ACHN (cell line): ENCODE data around the gene ESD.

Experiments used
- DNase-seq: peaks from one replicate; pipeline ENCODE4 v3.0.0-alpha.2; 2015
- in situ Hi-C: cut with HindIII; loops from 2 replicates; pipeline ENCODE4 v1.10.0; 2017; ENCODE audit warnings: low sequenced_read_pairs, low pct_ligation_motif_present, low pct_unique_long_range_greater_than_20kb

ESD gene

DNA sequence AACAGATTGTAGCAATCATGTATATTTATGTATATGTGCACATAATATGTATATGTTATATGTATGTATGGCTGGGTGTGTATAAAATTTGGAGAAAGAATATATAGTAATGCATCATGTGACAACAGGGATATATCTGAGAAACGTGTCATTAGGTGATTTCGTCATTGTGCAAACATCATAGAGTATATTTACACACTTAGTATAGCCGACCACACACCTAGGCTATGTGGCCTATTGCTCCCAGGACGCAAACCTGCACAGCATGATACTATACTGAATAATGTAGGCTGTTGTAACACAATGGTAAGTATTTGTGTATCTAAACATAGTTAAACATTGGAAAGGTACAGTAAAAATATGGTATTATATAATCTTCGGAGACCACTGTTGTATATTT is 43.8 kb downstream of the ESD start:
- in situ Hi-C loops = no loop called here

DNA sequence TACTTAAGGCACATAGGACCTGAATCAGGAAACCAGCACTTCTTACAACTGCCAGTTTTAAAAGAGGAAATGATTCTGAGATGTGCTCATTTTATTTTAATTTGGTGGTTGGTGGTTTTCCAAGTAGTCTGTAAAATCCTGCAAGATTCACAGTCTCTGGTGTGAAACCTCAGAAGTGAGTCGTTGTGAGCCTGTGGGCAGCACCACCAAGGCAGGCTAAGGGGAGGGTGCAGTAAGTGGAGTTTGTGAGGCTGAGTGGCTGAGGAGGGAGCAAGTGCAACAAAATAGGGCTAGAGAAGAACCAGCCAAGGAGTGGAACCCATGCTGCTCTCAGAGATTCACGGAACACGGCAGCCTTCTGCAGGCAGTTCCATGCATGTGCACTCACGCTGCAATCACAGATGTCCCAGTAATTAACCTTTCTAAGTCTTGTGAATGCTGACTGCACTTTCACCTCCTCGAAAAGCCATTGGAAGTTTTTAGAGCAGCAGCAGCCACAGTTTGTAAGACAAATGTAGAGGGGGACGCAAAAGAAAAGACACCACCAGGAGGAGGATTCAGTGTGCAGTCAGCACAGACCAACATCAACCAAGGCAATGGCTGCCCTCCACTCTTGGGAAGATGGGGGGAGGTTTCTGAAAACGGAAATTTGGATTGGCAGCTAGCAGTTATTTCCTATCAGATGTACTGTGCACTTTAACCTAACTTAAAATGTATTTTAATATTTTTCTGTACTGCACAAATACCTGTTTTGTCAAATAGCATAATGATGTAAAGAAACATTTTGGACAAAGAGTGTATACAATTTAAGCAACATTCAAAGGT is 44.9 kb downstream of the ESD start:
- DNase-seq = peak; percentile 15
- in situ Hi-C loops = no loop called here

More for the DNA sequence above, 43.8 kb downstream of the ESD start:
- DNase-seq = no peak

DNA sequence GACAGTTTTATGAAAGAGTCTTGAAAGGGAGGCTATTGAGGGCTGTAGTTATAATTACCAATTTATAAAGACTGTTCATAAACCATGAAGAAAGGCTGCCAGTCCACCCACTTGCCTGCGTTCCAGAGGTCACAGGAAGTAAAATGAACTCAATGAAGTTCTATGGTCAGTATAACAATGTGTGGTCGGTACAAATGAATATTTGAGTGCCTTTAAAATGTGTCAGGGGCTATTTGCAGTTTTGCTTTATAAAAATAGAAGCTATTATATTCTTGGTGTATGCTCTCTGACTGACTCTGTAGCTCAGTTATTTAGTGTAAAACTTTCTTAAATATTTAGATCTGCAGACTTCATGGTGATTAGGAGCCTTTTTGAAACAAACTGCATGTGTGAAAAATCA is 47.0 kb downstream of the ESD start:
- DNase-seq = no peak
- in situ Hi-C loops = no loop called here

DNA sequence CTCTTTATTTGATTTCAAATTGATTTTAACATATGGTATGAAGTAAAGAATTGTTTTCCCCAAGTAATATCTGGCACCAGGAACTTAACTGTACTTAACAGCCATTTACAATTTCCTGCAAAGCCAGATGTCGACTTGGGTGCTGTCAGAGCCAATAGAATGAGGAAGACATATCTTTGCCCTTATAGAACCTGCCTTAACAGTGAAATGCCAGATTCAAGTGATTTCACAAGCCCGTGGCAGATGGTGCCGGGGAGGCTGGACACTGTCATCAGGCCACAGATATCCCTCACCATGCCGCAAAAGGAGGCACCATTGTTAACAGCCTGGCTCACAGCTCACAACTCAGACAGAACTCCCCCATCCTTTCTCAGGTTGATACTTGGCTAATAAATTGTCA is 48.7 kb downstream of the ESD start:
- no peak for DNase-seq
- in situ Hi-C loops = no loop called here

DNA sequence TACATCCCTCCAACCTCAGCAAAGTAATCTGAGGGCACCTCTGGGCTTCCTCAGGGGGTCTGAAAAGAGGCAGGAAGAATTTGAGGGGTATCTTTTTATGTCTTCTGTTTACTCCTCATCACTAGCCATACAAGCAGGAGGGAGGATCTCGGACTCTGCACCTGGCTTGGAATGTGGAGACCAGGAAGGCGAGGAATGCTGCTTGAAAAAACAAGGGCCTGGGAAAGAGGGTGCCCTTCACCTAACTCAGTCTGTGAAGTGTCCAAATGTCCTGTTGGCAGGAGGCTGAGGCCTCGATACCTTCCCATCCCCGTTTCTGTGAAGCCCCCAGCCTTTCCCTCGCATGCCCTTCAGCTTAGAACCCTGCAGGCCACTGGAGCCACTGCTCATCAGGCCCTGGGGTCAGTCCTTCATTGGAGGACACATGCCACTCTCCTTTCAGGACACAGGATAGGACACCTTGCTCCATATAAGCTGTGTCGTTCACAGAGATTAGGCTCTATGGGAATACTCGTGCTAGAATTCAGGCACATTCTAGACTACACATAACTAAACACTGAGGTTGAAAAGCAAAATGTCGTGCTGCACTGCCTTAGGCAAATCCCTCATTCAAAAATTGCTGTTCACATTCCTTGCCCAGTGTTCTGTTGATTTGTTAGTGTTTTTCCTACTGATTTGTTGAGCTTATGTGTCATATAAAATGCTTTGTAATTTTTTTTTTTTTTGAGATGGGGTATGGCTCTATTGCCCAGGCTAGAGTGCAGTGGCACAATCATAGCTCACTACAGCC is 49.7 kb downstream of the ESD start:
- in situ Hi-C loops = no loop called here
- no peak for DNase-seq

DNA sequence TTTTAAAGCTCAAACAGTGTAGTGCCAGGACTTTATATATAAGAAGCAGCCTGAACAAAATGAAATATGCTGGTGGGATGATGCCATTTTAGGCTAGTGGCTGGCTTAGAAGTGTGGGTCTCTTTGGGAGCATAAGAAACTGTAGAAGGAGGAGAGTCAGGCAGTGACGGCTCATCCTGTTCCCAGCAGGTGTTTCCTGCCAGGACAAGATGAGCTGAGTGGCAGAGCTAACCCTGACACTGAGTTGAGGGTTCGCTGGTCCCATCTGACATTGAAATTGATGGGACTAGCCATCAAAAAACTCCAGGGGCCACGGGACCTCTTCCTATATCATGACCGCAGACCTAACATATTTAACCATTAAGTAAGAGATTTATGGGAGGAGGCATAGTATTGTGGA is 51.3 kb downstream of the ESD start:
- in situ Hi-C loops = no loop called here
- no peak for DNase-seq

DNA sequence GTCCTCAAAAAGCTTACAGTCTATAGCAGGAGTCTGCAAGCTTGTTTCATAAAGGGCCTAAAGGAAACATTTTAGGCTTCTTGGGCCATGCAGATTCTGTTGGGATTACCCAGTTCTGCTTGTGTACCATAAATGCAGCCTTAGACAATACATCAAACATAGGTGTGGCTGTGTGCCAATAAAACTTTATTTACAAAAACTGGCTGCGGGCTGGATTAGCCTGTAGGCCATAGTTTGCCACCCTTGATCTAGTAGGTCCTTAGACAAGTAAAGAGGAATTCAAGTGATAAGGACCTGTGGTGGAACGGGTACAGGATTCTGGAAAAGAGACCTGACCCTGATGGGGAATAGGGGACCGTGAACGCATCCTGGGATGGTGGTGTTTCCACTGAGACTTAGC is 51.9 kb downstream of the ESD start:
- in situ Hi-C loops = no loop called here
- DNase-seq = no peak

DNA sequence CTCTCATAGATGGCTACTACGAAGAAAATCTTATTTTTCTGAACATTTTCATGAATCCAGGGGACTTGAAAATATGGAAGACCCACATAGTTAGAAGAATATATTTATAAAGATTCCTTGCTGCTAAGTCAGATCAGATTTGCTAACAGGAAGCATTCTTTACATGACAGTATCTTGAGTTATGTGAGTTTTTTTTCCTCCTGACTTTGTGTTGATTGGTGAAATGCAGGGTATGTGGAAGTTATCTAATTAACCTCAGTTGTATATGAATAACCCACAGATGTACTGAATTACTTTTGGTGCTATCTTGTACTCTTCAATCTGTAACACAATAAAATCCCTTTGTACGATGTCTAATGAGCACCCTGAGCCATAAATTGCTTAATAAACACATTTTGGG is 53.8 kb downstream of the ESD start:
- in situ Hi-C loops = no loop called here
- DNase-seq = no peak

DNA sequence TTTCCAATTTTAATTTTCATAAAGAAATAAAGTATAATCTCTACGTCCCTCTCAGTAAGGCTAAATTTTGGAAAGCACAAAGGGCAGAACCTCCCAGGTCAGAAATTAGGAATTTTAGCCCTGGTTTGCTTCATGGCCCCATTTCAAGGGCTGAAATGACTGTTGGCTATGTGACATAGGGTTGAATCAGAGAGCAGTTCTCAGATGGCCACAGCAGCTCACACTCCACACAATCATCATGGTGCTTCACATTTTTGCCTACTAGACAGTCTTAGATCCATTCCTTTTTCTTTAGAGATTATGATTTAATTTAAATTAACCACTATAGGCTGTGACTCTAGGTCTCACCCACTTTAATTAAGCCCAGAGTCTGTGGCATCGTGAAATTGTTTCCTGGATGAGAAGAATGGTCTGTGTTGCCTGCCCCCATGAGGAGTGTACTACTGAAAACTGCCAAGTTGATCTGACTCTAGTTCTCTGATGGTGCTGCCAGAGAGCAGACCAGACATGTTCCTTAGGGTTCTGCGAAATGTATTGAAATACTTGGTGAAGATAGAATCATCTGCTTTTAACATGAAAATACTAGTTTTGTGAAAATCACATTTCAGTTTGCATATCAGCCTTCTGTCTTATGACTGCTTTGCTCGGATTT is 57.4 kb downstream of the ESD start:
- in situ Hi-C loops = no loop called here
- DNase-seq = no peak

DNA sequence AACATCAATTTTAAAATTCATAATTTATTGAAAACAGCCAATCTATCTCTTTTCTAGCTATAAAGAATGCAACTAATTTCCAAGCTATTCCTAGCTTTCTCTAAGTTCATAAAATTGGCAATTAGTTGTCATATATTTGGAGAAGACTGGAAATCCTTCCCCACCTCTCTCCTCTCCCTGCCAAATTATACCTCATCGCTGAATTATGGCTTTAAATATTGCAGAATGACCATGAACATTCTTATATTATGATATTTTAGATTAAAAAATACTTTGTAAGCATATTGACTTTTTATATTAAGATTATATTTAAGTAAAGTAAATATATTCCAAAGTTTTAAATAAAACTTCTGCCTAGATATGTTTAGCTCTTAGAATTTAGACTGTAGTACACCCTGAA is 58.2 kb downstream of the ESD start:
- in situ Hi-C loops = no loop called here

DNA sequence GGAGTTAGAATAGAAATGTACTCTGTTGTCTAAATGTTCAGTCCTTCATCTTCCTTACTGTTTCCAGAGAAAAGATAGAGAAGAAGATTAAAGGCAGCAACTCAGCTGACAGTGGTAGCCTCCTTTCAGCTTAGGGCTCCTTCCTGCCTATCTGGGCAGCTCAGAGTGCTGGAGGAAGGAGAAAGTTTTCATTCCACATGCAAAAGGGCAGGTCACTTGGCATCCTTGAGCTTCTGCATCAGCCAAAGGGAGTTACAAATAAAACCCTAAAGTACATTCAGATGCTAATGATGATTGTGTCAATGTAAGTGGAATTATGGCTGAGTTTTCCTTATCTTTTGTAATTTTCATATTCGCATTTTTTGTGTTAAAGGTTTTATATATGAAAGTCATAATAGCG is 58.9 kb downstream of the ESD start:
- no peak for DNase-seq
- in situ Hi-C loops = no loop called here

More for the DNA sequence above, 58.2 kb downstream of the ESD start:
- DNase-seq = no peak

DNA sequence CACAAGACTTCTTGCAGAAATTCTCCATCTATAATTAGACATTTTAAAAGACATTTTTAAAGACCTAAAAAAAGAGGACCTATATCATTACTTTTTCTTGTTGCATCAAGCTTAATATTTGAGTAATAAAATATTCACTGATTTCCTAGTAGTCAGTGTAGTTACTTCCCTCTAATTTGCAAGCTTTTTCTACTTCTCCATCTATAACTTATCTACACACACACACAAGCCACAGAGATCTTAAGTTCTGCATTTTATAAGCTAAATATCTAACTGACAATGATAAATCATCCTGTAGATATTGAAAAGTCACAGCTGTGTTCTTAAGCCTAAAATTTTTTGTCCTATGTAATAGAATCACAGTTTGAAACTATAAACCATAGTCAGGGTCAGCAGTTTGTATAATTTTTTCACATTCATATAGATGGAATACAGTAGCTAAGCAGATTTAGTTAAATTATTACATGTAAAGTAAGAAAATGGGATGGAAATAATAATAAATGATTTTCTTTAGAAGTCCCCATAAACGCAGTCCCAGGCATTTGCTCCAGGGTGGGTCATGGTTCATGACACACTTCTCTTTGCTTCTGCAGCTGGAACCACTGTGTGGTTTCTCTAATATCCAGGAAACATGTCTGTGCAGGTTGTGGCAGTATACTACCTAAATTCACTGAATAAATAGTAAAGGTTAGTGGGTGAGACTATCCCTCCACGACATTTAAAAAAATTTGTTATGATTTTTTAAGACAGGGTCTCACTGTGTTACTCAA is 60.2 kb downstream of the ESD start:
- no peak for DNase-seq
- in situ Hi-C loops = no loop called here

DNA sequence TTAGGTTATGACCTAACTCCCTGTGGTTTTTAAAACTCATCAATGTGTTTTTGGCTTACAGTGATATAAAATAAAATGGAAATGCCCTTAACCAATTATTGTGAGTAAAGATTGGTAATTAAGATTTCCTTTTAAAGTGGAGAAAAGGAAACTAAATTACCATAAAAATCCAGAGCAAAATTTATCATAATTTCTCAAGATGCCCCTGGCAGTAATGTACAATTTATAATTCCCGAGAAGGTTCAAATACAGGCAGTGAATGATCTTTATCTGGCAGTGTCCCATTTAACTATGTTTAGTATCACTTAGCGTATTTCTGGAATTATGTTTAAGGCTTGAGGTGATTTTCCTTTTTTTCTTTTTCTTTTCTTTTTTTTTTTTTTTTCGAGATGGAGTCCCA is 61.5 kb downstream of the ESD start:
- in situ Hi-C loops = no loop called here
- no peak for DNase-seq

DNA sequence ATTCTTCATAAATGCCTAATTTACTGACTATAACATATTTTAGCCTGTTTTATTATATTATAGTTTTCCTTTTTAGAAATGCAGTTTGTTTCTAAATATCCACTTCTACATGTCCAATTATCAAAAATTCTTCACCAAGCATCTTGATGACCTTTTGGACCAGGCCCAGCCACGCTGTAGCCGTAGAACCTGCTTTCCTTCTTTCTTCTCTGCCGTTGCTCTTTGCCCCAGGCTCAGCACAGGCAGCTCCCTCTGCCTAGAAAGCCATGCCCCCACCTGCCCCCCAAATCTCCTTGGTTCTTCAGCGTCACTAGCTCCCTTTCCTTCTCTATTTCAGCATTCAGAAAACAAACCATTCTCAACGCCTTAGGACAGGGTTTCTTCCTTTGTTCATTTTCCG is 65.4 kb downstream of the ESD start:
- DNase-seq = no peak
- in situ Hi-C loops = no loop called here

DNA sequence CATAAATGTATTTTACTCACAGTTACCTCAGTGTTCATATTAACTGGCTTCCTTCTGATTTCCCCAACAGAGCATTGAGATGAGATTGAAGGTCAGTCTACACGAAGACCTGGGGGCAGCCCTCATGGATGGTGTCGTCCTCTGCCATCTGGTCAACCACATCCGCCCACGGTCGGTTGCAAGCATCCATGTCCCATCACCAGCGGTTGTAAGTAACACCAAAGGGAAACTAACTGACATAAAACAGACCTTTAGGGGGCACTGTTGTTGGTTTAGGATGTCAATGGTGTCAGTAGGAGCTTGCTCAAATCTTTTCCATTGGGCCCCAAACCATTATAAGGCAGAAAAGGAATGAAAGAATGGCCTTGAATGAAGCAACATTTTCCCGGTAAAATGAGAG is 68.2 kb downstream of the ESD start:
- peak; percentile 28 for DNase-seq
- in situ Hi-C loops = no loop called here

DNA sequence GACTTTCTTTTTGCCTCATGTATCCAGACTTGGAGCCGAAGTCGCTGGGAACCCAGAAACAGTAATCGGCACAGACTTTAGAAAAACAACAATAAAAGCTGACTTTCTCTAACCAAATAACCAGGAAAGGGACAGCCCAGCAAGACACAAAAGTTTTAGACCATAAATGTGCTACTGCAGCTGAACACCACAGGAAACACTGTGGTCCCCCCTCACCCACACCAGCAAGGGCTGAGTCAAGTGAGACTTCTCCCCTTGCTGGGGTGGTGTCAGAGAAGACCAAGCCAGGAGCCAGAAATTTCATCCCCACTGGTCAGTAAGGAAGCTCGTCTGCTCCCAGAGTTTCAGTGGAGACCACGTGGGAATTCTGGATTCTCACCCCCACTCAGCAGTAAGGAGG is 70.6 kb downstream of the ESD start:
- DNase-seq = no peak
- in situ Hi-C loops = no loop called here
